Neural cell (in vitro differentiated cells): ENCODE data around the gene ZCCHC2. TPM values are rescaled to one million over a fixed set of nuclear protein-coding genes. Genes with fewer than 3 reads are reported as not detected.
A peak's percentile ranks its signal among the peaks of the same experiment; 100 is the strongest.

Source experiments
- H2AFZ ChIP-seq: fragments of 200-600, 300-800 bp; sonication (generic), shearing (Covaris generic); 2 replicates; pipeline ENCODE4 v1.6.0; 2014; ENCODE audit warnings: low read depth, mild to moderate bottlenecking, antibody characterized with exemption, low read length, moderate library complexity
- H3F3A ChIP-seq: fragments of 200-600 bp; shearing (Covaris generic); 2 replicates; pipeline ENCODE4 v1.6.1; 2016; ENCODE audit warnings: mild to moderate bottlenecking, moderate library complexity, mixed read lengths, antibody characterized with exemption, low read length; ENCODE audit not compliant: insufficient read depth, poor library complexity, severe bottlenecking
- H3K27ac ChIP-seq: fragments of 200-600, 300-800 bp; sonication (generic), shearing (Covaris generic); 2 replicates; pipeline ENCODE4 v1.5.1; 2014; ENCODE audit warnings: mild to moderate bottlenecking, low read length, moderate library complexity
- H3K27me3 ChIP-seq: fragments of 300-800, 200-600 bp; sonication (generic), shearing (Covaris generic); 2 replicates; pipeline ENCODE4 v1.6.0; 2014; ENCODE audit warnings: mild to moderate bottlenecking, low read depth, low read length, moderate library complexity; ENCODE audit not compliant: insufficient read depth
- H3K36me3 ChIP-seq: fragments of 300-800, 200-600 bp; sonication (generic), shearing (Covaris generic); 2 replicates; pipeline ENCODE4 v1.5.1; 2014; ENCODE audit warnings: mild to moderate bottlenecking, antibody characterized with exemption, low read length, moderate library complexity; ENCODE audit not compliant: insufficient read depth
- H3K4me2 ChIP-seq: fragments of 300-800, 200-600 bp; sonication (generic), shearing (Covaris generic); 2 replicates; pipeline ENCODE4 v1.6.0; 2014; ENCODE audit warnings: mild to moderate bottlenecking, low read length
- H3K4me3 ChIP-seq: fragments of 300-800, 200-600 bp; sonication (generic), shearing (Covaris generic); 2 replicates; pipeline ENCODE4 v1.5.1; 2014; ENCODE audit warnings: mild to moderate bottlenecking, low read length, moderate library complexity
- H3K79me2 ChIP-seq: fragments of 200-600 bp; shearing (Covaris generic); replicated peaks from 2 replicates; pipeline ENCODE4 v1.6.0; 2014; ENCODE audit warnings: mild to moderate bottlenecking, low read length, moderate library complexity; ENCODE audit not compliant: insufficient read depth
- H3K9ac ChIP-seq: fragments of 300-800, 200-600 bp; sonication (generic), shearing (Covaris generic); 2 replicates; pipeline ENCODE4 v1.6.1; 2016; ENCODE audit warnings: mild to moderate bottlenecking, low read length, mixed read lengths
- H3K9me2 ChIP-seq: fragments of 200-600 bp; shearing (Covaris generic); 2 replicates; pipeline ENCODE4 v1.6.1; 2016; ENCODE audit warnings: mild to moderate bottlenecking, low read length, mixed read lengths; ENCODE audit not compliant: insufficient read depth
- H3K9me3 ChIP-seq: fragments of 200-600, 300-800 bp; sonication (generic), shearing (Covaris generic); 2 replicates; pipeline ENCODE4 v1.6.1; 2016; ENCODE audit warnings: mild to moderate bottlenecking, mixed run types, low read length, moderate library complexity, mixed read lengths
- H4K20me1 ChIP-seq: fragments of 200-600 bp; shearing (Covaris generic); 2 replicates; pipeline ENCODE4 v1.6.1; 2016; ENCODE audit warnings: mild to moderate bottlenecking, mixed run types; ENCODE audit not compliant: insufficient read depth
- EP300 ChIP-seq: fragments of 450-650 bp; conservative IDR thresholded peaks from 2 replicates; pipeline ENCODE4 v1.6.1; 2014; ENCODE audit warnings: antibody characterized with exemption, mild to moderate bottlenecking, moderate library complexity; ENCODE audit not compliant: poor library complexity, severe bottlenecking
- EZH2 ChIP-seq: fragments of 200-600, 300-800 bp; shearing (Covaris generic), sonication (generic); IDR thresholded peaks from 2 replicates; pipeline ENCODE4 v1.6.1; 2014; ENCODE audit warnings: antibody characterized with exemption, low read length, borderline replicate concordance, mild to moderate bottlenecking; ENCODE audit not compliant: insufficient read depth, poor library complexity, severe bottlenecking
- MXI1 ChIP-seq: fragments of 450-650 bp; conservative IDR thresholded peaks from 2 replicates; pipeline ENCODE4 v1.6.1; 2014; ENCODE audit warnings: antibody characterized with exemption, mild to moderate bottlenecking; ENCODE audit not compliant: poor library complexity, severe bottlenecking
- POLR2AphosphoS5 ChIP-seq: IDR thresholded peaks from 2 replicates; pipeline ENCODE4 v1.6.1; 2012
- RAD21 ChIP-seq: fragments of 450-650 bp; conservative IDR thresholded peaks from 2 replicates; pipeline ENCODE4 v1.6.1; 2014; ENCODE audit warnings: antibody characterized with exemption, mild to moderate bottlenecking, moderate library complexity
- SMC3 ChIP-seq: fragments of 450-650 bp; conservative IDR thresholded peaks from 2 replicates; pipeline ENCODE4 v1.6.1; 2014; ENCODE audit warnings: antibody characterized with exemption, mild to moderate bottlenecking, moderate library complexity; ENCODE audit not compliant: poor library complexity
- TAF1 ChIP-seq: IDR thresholded peaks from 2 replicates; pipeline ENCODE4 v1.6.1; 2012; ENCODE audit warnings: low read depth
- polyA plus RNA-seq: library from polyadenylated mRNA; depleted of rRNA; stranded (reverse); fragments of >200 nt; gene quantifications from 2 replicates; pipeline ENCODE4 v1.2.3, GENCODE V29; 2014
- TF ChIP-seq, protein P1 (sequence below): fragments of 450-650 bp; IDR thresholded peaks from 2 replicates; pipeline ENCODE4 v1.5.1; 2014; ENCODE audit warnings: antibody characterized with exemption, mild to moderate bottlenecking, moderate library complexity; ENCODE audit not compliant: poor library complexity, severe bottlenecking
- TF ChIP-seq, protein P2 (sequence below): IDR thresholded peaks from 2 replicates; pipeline ENCODE4 v1.6.1; 2012; ENCODE audit warnings: borderline replicate concordance

Gene ZCCHC2
- polyA plus RNA-seq, 1 donor from 2014 or later = 3.8 TPM

DNA sequence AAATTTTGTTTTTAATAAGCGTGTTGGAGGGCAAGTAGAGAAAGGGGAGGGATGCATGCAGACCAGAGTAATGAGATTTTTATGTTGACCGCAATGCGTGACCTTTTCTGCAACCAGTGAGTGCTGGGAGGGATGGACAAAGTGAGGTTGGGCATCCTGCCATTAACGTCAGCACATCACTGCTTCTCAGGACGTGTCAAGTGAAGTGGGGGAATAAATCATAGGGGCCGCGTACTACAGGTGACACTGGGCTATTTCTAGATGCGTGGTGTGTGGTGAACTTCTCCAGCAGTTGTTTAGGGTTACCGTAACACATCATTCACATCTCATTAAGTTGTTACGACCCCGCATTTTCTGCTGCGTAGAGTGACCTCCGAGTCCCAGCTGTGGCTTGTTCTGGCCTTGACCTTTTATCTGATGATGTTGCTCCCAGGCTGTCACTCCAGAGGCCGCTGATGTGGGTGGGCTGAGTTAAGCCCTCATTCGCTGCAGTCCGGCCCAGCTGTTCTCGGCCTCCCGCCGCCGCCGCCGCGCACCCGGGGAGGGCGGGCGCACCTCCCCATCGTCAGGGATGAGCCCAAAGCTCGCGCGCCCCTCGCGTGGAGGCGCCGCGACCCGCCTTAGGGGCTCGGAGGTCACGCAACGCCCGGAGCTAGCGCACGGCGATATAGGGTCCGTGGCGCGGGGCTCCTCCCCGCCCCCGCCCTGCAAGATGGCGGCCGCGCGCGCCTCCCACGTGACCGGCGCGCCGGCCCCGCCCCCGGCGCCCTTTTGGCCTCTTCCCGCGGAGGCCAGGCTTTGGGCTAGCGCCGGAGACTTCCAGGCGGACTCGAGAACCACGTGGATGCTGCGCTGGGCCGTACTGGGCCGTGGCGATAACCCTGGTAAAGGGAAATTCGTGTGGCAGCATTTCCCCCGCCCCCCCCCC lies 3.5 kb downstream of the ZCCHC2 start:
- Histone ChIP-seq H3K27ac (peak overlapping the region; percentile 18), H3K9me2 (no peaks in the 10 kb centered on the region), H4K20me1 (no peaks in the 10 kb centered on the region), H3K4me2 (peak overlapping the region; percentile 74), H3K27me3 (peaks cover 7% of the 10 kb centered on the region), H3K9me3 (no peaks in the 10 kb centered on the region), H3K9ac (peak overlapping the region; percentile 72), H3K79me2 (peaks cover 18% of the 10 kb centered on the region), H3K36me3 (no peaks in the 10 kb centered on the region), H3K4me3 (peak overlapping the region; percentile 89), H2AFZ (no peak overlapping the region), H3F3A (no peaks in the 10 kb centered on the region)
- peak; percentile 29 for TF ChIP-seq SMC3
- TF ChIP-seq, protein P1, sequence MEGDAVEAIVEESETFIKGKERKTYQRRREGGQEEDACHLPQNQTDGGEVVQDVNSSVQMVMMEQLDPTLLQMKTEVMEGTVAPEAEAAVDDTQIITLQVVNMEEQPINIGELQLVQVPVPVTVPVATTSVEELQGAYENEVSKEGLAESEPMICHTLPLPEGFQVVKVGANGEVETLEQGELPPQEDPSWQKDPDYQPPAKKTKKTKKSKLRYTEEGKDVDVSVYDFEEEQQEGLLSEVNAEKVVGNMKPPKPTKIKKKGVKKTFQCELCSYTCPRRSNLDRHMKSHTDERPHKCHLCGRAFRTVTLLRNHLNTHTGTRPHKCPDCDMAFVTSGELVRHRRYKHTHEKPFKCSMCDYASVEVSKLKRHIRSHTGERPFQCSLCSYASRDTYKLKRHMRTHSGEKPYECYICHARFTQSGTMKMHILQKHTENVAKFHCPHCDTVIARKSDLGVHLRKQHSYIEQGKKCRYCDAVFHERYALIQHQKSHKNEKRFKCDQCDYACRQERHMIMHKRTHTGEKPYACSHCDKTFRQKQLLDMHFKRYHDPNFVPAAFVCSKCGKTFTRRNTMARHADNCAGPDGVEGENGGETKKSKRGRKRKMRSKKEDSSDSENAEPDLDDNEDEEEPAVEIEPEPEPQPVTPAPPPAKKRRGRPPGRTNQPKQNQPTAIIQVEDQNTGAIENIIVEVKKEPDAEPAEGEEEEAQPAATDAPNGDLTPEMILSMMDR = no peak
- TF ChIP-seq TAF1 = no peak
- TF ChIP-seq POLR2AphosphoS5 = peak; percentile 70
- TF ChIP-seq MXI1 = peak; percentile 77
- no peak for TF ChIP-seq EZH2
- TF ChIP-seq, protein P2, sequence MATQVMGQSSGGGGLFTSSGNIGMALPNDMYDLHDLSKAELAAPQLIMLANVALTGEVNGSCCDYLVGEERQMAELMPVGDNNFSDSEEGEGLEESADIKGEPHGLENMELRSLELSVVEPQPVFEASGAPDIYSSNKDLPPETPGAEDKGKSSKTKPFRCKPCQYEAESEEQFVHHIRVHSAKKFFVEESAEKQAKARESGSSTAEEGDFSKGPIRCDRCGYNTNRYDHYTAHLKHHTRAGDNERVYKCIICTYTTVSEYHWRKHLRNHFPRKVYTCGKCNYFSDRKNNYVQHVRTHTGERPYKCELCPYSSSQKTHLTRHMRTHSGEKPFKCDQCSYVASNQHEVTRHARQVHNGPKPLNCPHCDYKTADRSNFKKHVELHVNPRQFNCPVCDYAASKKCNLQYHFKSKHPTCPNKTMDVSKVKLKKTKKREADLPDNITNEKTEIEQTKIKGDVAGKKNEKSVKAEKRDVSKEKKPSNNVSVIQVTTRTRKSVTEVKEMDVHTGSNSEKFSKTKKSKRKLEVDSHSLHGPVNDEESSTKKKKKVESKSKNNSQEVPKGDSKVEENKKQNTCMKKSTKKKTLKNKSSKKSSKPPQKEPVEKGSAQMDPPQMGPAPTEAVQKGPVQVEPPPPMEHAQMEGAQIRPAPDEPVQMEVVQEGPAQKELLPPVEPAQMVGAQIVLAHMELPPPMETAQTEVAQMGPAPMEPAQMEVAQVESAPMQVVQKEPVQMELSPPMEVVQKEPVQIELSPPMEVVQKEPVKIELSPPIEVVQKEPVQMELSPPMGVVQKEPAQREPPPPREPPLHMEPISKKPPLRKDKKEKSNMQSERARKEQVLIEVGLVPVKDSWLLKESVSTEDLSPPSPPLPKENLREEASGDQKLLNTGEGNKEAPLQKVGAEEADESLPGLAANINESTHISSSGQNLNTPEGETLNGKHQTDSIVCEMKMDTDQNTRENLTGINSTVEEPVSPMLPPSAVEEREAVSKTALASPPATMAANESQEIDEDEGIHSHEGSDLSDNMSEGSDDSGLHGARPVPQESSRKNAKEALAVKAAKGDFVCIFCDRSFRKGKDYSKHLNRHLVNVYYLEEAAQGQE = peak; percentile 13
- TF ChIP-seq EP300 = peak; percentile 19
- peak; percentile 27 for TF ChIP-seq RAD21

DNA sequence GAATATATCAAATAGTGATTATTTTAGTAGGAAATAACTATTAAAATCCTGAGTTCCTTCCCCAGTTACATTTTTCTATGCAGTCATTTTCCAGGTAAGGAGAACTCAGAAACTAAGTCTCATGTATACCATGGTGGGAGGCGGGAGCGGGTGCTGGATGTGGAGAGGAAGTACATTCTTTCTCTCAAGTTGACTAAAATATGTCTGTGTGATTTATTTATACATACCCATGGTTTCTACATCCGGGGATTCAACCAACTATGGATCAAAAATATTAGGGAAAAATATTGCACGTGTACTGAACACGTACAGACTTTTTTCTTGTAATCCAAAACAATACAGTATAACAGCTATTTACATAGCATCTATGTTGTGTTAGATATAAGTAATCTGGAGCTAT lies 6.8 kb downstream of the ZCCHC2 start:
- no peak overlapping the region for H3K4me2 ChIP-seq
- no peak overlapping the region for H3K9ac ChIP-seq
- H2AFZ ChIP-seq = no peak overlapping the region
- no peaks in the 10 kb centered on the region for H3K27me3 ChIP-seq
- H3K79me2 ChIP-seq = peaks cover 23% of the 10 kb centered on the region
- no peak overlapping the region for H3K27ac ChIP-seq
- H3F3A ChIP-seq = no peaks in the 10 kb centered on the region
- TF ChIP-seq, protein P1 = no peak
- no peak for TF ChIP-seq SMC3
- TF ChIP-seq, protein P2 = no peak
- TF ChIP-seq EP300 = no peak
- TF ChIP-seq RAD21 = no peak
- TF ChIP-seq EZH2 = no peak
- TF ChIP-seq MXI1 = no peak
- no peak for TF ChIP-seq TAF1
- no peak for TF ChIP-seq POLR2AphosphoS5
- H4K20me1 ChIP-seq = no peaks in the 10 kb centered on the region
- H3K4me3 ChIP-seq = no peak overlapping the region
- H3K36me3 ChIP-seq = no peaks in the 10 kb centered on the region
- H3K9me3 ChIP-seq = no peaks in the 10 kb centered on the region
- H3K9me2 ChIP-seq = no peaks in the 10 kb centered on the region
